HepG2 (cell line): ENCODE data around the gene DNAJC5. TPM values are rescaled to one million over a fixed set of nuclear protein-coding genes. Genes with fewer than 3 reads are reported as not detected.
A peak's percentile ranks its signal among the peaks of the same experiment; 100 is the strongest.

ENCODE experiments used
- CSRNP1 ChIP-seq: sonication (generic); formaldehyde crosslinking; IDR thresholded peaks from 2 replicates; pipeline ENCODE4 v1.8.1; 2023; ENCODE audit warnings: mild to moderate bottlenecking, missing genetic modification reagents
- EEA1 ChIP-seq: sonication (generic); formaldehyde crosslinking; IDR thresholded peaks from 2 replicates; pipeline ENCODE4 v1.5.1; 2020; ENCODE audit warnings: mild to moderate bottlenecking, missing genetic modification reagents, borderline replicate concordance
- GRHL1 ChIP-seq: sonication (generic); formaldehyde crosslinking; conservative IDR thresholded peaks from 2 replicates; pipeline ENCODE4 v1.8.0; 2022; ENCODE audit warnings: missing genetic modification reagents
- HOXD1 ChIP-seq: sonication (generic); formaldehyde crosslinking; IDR thresholded peaks from 2 replicates; pipeline ENCODE4 v1.5.0; 2020; ENCODE audit warnings: missing genetic modification reagents
- MXI1 ChIP-seq: IDR thresholded peaks from 3 replicates; pipeline ENCODE4 v1.6.1; 2012; ENCODE audit warnings: low read depth, low read length, inconsistent platforms, borderline replicate concordance
- RARG ChIP-seq: sonication (generic); formaldehyde crosslinking; IDR thresholded peaks from 2 replicates; pipeline ENCODE4 v1.4.0; 2020; ENCODE audit warnings: low read depth, mild to moderate bottlenecking, missing genetic modification reagents
- ZFP82 ChIP-seq: sonication (generic); formaldehyde crosslinking; IDR thresholded peaks from 2 replicates; pipeline ENCODE4 v1.5.1; 2020; ENCODE audit warnings: mild to moderate bottlenecking, missing genetic modification reagents, borderline replicate concordance
- ZNF12 ChIP-seq: sonication (generic); formaldehyde crosslinking; IDR thresholded peaks from 2 replicates; pipeline ENCODE4 v1.5.0; 2020; ENCODE audit warnings: missing genetic modification reagents
- ZNF256 ChIP-seq: sonication (generic); formaldehyde crosslinking; conservative IDR thresholded peaks from 2 replicates; pipeline ENCODE4 v1.4.0; 2020; ENCODE audit warnings: missing genetic modification reagents
- ZNF451 ChIP-seq: sonication (generic); formaldehyde crosslinking; IDR thresholded peaks from 2 replicates; pipeline ENCODE4 v1.5.0; 2020; ENCODE audit warnings: mild to moderate bottlenecking, missing genetic modification reagents
- ZNF746 ChIP-seq: sonication (generic); formaldehyde crosslinking; IDR thresholded peaks from 2 replicates; pipeline ENCODE4 v1.8.0; 2022; ENCODE audit warnings: mild to moderate bottlenecking, missing genetic modification reagents
- ZNF891 ChIP-seq: sonication (generic); formaldehyde crosslinking; IDR thresholded peaks from 2 replicates; pipeline ENCODE4 v1.5.0; 2020; ENCODE audit warnings: mild to moderate bottlenecking, missing genetic modification reagents
- ZSCAN29 ChIP-seq: sonication (generic); formaldehyde crosslinking; conservative IDR thresholded peaks from 2 replicates; pipeline ENCODE4 v1.4.0; 2020; ENCODE audit warnings: mild to moderate bottlenecking, missing genetic modification reagents
- polyA plus RNA-seq, 8 experiments: library from polyadenylated mRNA; depleted of rRNA in 3 of 8; stranded (reverse) in 7 of 8; unstranded in 1 of 8; fragments of >200 nt; fragmentation: Illumina TruSeq in 4 of 8; extraction: Trizol in 4 of 8; gene quantifications; 2 replicates each; pipeline versions ENCODE4 v1.2.1 to v1.2.3, GENCODE V29; 2011 to 2016; ENCODE audit warnings: low read depth in 4 of 8, missing spikeins in 1 of 8, mixed read lengths in 1 of 8; ENCODE audit not compliant: insufficient read depth in 1 of 8
- total RNA-seq, 5 experiments: library from RNA; depleted of rRNA; stranded (reverse); fragments of >200 nt; fragmentation: Illumina TruSeq; extraction: Trizol; gene quantifications; 2 replicates each; pipeline ENCODE4 v1.2.3, GENCODE V29; 2016; ENCODE audit warnings: low read depth in 1 of 5

DNAJC5 gene
- total and polyA plus RNA-seq, 2 of the 13 experiments (the other 11 are each of a cell fraction or from before 2014, with no cell fraction given): 42.8 to 64.5 TPM

- TF ChIP-seq ZFP82: no peak
- no peak for TF ChIP-seq ZSCAN29 (CRISPR knock-in tag)
- TF ChIP-seq ZNF746 (CRISPR knock-in tag): peak; percentile 68; the same call in 1 of the 2 replicates
- TF ChIP-seq ZNF891: 0 out of 2 replicates have a peak, but pooled peaks have one; percentile 32
- 0 out of 2 replicates have a peak, but pooled peaks have one; percentile 18 for TF ChIP-seq ZNF451 (CRISPR knock-in tag)
- peak; percentile 63; the same call in 1 of the 2 replicates for TF ChIP-seq HOXD1 (CRISPR knock-in tag)
- TF ChIP-seq MXI1: 0 out of 3 replicates have a peak, but pooled peaks have one; percentile 16
- peak; percentile 23; the same call in 1 of the 2 replicates for TF ChIP-seq EEA1 (CRISPR knock-in tag)
- no peak for TF ChIP-seq ZNF12 (CRISPR knock-in tag)
- 0 out of 2 replicates have a peak, but pooled peaks have one; percentile 22 for TF ChIP-seq ZNF256
- no peak for TF ChIP-seq RARG (CRISPR knock-in tag)
- TF ChIP-seq CSRNP1 (CRISPR knock-in tag): peak; percentile 65; the same call in 1 of the 2 replicates
- no peak for TF ChIP-seq GRHL1 (CRISPR knock-in tag)
These were observed 62.9 kb downstream of the DNAJC5 start (continued) for GRCh38 chr20:63957690-63958441.
